RCC 7860 (cell line): ENCODE measurements around the gene OGFOD2.
"Not testable (repeated sequence)": the region's sequence is repeated elsewhere in the genome, so short reads cannot be mapped to it uniquely, and the experiment has no call there.

Source experiments
- DNase-seq: peaks from one replicate; pipeline ENCODE4 v3.0.0-alpha.2; 2015; ENCODE audit warnings: low spot score
- FAIRE-seq: peaks from 2 replicates; lab custom pipeline; 2012; peaks lifted over from hg19 to GRCh38; lab: Jason Lieb, UNC

The OGFOD2 gene

DNA sequence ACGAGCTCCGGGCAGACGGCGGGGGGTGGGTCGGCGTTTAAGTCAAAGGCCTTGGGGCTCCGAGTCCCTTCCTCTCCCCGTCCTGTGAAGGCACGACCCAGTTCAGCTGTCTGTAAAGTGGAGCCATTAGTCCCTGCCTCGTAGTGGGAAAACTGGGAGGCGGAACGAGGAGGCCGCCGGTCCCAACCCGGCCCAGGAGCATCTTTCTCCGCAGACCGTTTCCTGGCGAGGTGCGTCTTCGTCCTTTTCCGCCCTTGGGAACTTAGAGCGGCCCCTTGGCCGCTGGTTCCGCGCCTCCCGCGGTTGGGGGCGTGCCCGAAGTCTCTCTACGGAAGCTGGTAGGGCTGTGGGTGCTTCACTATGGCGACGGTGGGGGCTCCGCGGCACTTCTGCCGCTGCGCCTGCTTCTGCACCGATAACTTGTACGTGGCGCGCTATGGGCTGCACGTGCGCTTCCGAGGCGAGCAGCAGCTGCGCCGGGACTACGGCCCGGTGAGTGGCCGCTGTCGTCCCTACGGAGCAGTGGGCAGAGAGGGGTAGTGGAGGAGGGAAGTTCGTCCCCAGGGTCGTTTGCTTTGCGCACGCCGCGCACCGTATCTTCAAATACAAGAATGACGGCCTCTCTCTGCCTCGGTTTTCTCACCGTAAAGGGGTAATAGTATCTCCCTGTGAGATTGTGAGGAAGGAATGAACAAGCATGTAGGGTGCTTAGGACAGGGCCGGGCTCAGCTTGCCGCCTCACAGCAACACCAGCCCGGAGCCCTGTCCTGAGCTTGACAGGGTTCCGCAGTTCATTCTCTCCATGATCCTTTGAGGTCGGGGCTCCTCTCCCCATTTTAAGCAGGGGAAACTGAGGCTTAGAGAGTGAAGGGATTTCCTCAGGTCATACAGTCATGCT, at the start of gene OGFOD2:
Gene OGFOD2 (plus strand): TSS at position 353 of the 898 bp plus-strand sequence. CDS start 8 bp downstream, at position 361.
- peak; percentile 73 for DNase-seq
- FAIRE-seq: no peak

DNA sequence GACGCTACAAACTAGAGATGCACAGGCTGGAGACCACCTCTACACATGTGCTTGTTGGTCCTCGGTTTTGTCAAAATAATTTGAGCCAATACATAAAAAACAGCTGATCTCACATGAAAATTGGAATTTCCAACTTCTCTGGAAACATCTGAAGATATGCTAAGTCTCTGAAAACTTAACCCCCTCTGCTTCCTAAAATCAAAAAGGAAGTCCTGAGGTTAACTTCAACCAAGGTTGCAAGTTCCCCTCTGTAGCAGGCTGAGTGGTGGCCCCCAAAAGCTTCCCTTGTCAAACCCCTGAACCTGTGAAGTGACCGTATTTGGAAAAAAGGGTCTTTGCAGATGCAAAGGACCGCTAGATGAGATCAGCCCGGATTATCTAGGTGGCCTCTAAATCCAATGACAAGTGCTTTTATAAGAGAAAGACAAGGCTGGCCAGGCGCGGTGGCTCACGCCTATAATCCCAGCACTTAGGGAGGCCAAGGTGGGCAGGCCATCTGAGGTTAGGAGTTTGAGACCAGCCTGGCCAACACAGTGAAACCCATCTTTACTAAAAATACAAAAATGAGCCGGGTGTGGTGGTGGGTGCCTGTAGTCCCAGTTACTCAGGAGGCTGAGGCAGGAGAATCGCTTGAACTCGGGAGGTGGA, 47.2 kb upstream of the OGFOD2 start:
- FAIRE-seq (no peak), DNase-seq (no peak)

GRCh38 chr12:122928404-122929147, 46.5 kb upstream of the OGFOD2 start:
- FAIRE-seq (no peak), DNase-seq (no peak)

- DNase-seq (no peak), FAIRE-seq (no peak)
Observed at GRCh38 chr12:122929148-122929538, 45.9 kb upstream of the OGFOD2 start.

- FAIRE-seq (no peak), DNase-seq (no peak)
Observed at GRCh38 chr12:122929812-122930211, 45.2 kb upstream of the OGFOD2 start.

DNA sequence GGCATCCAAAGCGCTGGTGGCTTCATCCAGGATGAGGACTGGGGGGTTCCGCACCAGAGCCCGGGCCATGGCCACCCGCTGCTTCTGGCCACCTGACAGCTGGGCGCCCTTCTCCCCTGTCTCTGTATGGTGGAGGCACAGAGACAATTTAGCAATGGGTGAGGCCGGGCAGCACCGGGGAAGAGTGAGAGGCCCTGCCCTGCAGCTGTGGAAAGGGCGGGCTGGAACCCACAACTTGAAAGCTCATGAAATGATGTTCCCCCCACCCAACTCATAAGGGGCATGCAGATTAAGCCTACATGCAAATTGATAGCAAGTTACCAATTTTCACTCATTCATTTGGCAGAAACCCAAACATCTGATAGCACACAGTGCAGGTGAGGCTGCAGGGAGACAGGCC, 42.8 kb upstream of the OGFOD2 start:
- FAIRE-seq (no peak), DNase-seq (no peak)

GRCh38 chr12:122934722-122935121, 40.3 kb upstream of the OGFOD2 start:
- no peak for DNase-seq
- no peak for FAIRE-seq

- DNase-seq: no peak
- no peak for FAIRE-seq
Observed at GRCh38 chr12:122935318-122935717, 39.7 kb upstream of the OGFOD2 start.

DNA sequence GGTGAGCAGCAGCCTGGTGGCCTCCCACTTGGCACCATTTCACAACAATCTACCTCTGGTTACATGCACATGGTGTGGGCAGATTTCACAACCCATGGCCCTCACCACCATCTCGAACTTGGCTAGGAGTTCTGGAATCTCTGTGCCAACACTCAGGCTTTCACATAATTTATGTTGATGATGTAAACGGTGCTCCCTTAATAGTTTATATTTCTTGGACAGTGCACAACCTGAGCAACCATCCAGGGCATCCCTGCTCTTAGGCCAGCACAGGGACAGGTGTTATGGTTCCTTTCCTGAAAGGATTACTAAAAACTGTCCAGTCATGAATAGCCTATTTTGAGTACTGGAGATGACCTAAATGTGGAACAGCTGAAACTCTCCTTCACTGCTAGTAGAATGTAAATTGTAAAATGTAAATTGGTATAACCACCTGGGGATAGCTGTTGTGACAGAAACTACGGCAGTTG, 37.4 kb upstream of the OGFOD2 start:
- no peak for FAIRE-seq
- DNase-seq: no peak

- FAIRE-seq (no peak), DNase-seq (no peak)
Observed at GRCh38 chr12:122939125-122939524, 35.9 kb upstream of the OGFOD2 start.

- DNase-seq, FAIRE-seq: not testable (repeated sequence)
Observed at GRCh38 chr12:122941351-122941750, 33.7 kb upstream of the OGFOD2 start.

GRCh38 chr12:122942637-122943036, 32.4 kb upstream of the OGFOD2 start:
- FAIRE-seq: no peak
- peak; percentile 10 for DNase-seq

GRCh38 chr12:122943196-122943595, 31.8 kb upstream of the OGFOD2 start:
- DNase-seq: no peak
- FAIRE-seq: no peak

DNA sequence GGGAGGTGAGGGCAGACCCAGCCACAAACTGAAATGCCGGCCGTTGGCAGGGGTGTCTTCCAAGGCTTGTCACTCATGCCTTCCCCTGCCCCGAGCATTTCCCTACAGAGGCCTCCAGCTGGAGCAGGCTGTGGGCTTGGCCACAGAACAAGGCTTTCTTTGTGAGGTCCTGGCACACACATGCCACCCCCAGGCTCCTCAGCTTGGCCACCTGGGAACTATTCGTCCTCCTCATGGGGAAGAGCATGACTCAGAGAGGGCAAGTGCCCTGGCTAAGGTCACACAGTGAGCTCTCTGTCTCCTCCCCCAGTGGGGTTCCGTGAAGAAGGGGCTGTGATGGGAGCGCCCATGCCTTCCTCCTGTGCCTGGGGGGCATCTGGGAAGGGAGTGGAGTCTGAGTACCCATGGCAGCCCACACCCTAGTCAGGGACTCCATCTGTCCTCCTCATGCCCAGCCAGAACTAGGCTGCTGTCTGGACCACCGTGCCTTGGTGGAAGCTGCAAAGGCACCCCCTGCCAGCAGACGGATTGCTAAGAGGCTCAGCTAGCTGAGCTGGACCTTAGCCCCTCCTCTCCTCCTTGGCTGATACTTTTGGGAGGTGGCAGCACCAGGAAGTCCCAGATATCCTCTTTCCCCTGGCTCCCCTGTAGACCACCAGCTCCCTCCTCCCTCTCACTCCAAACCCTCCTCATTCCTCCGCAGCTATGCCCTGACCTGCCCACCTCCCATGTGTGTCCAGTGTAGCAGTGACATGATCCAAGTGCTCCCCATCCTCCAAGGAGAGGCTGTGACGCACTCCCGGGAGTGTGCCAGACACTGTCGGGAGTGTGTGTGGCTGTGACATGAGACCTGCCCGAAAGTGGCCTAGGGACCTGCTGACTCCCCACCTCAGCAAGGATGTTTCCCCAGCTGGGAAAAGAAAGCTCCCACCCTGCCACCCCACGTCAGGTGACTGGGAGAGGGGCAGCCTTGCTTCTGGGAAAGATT, 30.1 kb upstream of the OGFOD2 start:
- DNase-seq (peak; percentile 35), FAIRE-seq (no peak)

DNA sequence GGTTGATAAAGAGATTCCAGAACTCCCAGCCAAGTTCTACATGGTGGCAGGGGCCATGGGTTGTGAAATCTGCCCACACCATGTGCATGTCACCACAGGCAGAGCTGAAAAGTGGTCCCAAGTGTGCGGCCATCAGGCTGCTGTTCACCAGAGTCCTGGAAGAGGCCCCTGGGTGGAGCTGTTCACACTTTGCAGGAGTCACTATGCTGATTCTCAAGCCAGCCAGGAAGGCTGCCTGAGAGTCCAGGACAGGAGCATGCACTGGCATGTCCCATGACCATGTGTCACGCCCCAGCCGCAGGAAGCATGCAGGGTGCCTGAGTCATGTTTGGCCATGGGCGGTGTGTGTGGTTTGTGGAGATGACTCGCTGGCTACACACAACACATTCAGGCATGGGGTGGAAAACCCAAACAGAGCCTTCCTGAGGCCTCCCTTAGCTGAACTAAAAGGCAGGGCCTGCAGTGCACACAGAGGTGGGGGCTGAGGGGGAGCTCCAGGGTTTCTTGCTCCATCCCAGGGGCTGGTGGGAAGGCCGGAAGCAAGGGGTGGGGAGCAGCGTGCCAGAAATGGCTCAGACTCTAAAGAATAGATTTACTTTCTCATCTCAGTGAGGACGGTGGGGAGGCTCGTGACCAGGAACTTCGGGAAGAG, 28.2 kb upstream of the OGFOD2 start:
- DNase-seq (peak; percentile 96), FAIRE-seq (peak; percentile 94)

- DNase-seq (no peak), FAIRE-seq (no peak)
Observed at GRCh38 chr12:122947352-122947792, 27.7 kb upstream of the OGFOD2 start.

GRCh38 chr12:122948605-122949004, 26.4 kb upstream of the OGFOD2 start:
- no peak for DNase-seq
- no peak for FAIRE-seq

DNA sequence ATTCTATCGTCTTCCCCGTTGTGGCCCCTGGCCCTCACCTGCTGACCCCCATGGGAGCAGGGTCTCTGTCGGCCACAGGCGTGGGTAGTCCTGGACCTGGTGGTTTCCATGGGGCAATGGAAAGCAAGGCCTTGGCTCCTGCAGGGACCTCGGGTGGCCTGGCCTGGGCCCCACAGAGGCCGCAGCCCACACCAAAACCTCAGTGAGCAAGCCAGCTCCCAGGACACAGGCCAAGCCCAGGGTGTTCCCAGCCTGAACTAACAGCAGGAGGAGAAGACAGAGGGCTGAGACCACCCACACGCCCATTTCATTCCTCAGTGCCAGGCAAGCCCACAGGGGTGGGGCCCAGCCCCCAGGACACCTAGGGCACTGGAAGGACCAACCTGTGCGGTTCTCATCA, 25.6 kb upstream of the OGFOD2 start:
- DNase-seq: no peak
- FAIRE-seq: no peak

GRCh38 chr12:122949816-122950675, 25.0 kb upstream of the OGFOD2 start:
- FAIRE-seq (no peak), DNase-seq (no peak)
